HG02973 (cell line): ENCODE data around the gene SIRPA.

Source experiments
- ATAC-seq: cut with Tn5 transposase; IDR thresholded peaks from one replicate; pipeline ENCODE4 v1.9.1; 2021; ENCODE audit warnings: moderate library complexity; ENCODE audit not compliant: unreplicated experiment

SIRPA gene

DNA sequence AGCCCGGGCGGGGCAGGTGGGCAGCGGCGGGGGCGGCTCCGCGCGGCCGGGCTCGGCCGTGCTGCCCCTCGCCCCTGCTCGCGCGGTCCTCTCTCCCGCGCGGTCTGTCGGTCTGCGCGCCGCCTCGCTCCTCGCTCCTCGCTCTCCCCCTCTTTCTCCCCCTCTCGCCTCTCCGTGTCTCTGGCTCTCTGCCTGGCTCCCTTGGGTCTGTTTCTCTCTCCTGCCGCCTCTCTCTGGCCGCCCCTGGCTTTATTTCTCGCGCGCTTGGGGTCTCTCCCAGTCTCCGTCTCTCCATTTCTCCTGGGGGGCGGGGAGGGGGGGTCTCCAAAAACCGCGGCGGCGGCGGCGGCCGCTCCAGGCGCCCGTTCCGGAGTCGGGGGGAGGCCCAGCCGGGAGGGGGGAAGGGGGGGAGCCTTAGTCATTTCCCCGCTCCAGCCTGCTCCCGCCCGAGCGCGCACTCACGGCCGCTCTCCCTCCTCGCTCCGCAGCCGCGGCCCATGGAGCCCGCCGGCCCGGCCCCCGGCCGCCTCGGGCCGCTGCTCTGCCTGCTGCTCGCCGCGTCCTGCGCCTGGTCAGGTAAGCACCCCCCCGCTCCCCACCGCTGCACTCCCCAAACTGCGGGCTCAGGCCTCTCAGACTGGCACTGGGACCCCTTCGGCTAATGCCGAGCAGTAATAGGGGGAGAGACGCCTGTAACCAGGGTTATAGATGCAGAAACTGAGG lies at the start of gene SIRPA:
SIRPA (plus strand) TSS at position 457 of the 723 bp plus-strand sequence; CDS start at position 498, 41 bp downstream.
- no peak for ATAC-seq

DNA sequence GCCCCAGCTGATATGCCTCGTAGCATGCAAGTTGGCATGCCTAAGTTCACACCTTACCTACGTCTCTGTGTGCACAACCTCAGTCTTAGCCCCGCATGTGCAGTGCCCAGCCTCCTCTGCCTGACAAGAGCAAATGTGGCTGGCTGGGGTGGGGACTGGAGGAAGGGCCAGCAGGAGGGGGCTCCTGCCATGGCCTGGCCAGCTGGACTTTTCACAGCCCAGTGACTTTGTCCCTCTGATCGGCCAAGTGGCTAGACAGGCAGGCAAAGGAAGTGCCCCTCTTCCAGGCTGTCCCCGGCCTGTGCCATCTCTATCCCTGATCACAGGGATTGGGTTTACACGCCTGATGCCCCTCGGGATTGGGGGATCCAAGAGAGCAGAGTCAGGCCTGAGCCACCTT lies 49.5 kb upstream of the SIRPA start:
- no peak for ATAC-seq

DNA sequence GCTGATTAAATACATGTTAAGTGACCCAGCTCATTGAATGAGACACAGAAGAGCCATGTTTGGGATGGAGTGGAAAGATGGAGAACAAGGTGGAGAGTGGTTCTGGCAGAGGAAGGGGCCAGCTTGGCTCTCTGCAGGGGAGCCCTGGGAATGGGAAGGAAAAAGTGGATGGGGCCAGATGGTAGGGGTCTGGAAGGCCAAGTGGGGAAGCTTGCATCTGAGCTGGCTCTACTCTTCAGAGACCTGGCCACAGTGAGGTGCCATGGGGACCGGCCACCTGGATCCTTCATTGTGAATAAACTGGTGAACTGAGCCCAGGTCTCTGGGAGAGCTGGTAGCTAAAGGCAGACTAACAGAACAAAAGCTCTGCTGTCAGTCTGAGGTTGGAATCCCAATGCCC lies 48.9 kb upstream of the SIRPA start:
- no peak for ATAC-seq

DNA sequence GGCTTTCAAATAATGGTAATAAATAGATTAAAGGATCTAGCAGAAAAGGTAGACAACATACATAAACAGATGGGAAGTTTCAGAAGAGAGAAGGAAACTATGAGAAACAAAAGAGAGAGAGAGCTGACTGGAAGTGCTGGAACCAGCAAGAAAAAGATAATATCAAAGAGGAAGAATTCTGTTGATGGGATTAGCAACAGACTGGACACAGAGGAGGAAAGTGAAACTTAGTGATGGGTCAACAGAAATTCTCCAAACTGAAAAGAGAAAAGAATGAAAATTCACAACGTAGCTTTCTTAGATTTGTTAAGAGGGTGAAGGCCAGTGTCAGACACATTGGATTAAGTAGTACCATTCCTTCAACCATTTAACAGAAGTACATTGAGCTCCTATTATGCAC lies 48.3 kb upstream of the SIRPA start:
- no peak for ATAC-seq

DNA sequence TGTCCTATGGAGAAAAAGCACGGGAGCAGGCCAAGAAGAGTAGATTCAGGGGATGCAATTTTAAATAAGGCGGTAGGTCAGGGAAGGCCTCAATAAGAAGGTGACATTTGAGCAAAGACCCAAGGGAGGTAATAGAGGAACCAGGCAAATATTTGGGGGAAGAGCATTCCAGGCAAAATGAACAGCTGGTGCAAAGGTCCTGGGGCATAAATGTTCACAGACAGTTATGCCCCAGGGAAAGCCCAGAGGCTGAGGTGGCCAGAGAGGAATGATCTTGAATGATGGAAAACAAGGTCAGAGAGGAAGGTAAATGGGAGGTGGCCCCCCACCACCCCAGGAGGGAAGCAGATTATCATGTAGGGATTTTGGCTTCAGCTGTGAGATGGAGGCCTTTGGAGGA lies 47.4 kb upstream of the SIRPA start:
- no peak for ATAC-seq

DNA sequence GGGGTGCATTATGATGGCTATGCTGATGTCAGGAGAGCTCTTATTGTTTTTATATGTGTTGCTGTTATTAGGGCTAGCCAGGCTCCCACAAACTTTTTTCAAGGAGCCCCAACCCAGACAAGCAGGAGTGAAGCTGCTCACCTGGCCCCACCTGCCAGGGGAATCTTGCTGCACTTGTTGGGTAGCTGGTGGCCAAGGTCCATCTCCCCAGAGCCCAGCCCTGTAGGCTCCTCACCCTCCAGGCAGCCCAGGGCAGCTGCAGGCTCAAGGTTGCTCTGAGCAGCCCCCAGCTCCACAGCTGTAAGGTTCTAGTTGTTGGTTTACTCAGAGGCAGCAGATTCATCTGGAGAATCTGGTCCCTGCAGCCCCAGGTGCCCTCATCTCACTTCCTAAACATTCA lies 46.8 kb upstream of the SIRPA start:
- ATAC-seq, result no peak

DNA sequence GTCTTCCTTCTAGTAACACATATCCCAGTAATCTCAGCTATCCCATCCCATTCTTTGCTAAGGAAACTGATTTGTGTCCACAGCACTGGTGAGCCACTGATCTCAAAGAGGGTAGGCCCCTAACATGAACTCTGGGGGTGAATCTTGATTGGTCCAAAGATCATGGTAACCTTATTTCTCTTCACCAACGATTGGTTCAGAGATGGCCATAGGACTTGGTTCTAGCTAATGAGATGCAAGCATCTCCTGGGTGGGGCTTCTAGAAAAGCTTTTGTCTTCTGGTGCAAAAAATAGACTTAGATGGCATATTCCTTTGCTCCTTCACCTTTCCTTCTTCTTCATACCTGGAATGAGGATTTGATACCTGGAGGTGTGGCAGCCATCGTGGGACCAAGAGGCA lies 43.8 kb upstream of the SIRPA start:
- ATAC-seq, result no peak

DNA sequence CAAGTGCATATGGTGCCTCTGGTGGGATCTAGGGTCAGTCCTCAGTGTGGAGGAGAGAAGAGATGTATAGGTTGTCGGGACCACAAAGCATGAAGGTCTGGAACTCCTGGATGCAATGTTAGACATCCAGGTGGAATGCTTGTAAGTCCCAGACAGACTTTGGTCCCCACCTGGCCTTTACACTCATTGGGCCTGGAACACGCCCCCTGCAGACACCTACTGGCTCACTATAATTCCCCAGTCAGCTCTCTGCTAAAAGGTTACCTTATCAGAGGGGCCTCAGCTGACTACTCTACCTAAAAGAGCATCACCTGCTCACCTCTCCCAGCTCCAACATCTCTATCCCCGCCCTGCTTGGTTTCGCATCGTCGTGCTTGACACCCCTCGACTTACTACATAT lies 41.7 kb upstream of the SIRPA start:
- no peak for ATAC-seq

DNA sequence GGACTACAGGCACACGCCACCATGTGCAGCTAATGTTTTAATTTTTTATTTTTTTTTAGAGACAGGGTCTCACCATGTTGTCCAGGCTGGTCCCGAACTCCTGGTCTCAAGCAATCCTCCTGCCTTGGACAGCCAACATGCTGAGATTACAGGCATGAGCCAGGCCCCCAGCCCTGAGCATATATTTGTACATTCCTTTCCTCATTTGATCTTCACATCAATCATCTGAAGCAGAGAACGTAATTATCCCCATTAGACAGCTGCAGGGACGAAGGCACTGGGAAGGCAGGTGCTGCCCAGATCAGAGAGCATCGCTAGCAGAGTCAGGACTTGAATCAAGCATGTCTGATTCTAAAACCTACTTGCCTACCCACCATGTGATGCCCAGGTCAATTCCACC lies 41.0 kb upstream of the SIRPA start:
- ATAC-seq, result no peak

DNA sequence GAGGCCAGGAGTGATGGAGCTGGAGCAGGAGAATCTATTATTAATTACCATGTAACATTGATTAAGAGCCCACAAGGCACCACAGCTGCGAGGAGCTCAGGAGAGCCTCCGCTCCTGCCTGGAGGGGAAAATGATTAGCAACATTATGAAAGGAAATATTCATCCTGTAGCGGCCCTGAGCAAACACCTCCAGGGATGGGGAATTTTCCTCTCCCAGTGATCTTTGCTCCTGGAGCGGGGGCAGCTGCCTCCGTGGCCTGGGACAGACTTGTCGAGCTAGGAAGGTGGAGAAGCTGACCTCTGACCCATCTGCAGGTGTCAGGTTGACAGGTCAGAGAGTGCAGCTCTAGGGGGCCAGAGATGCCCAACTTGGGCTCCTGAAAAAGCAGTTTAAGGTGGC lies 40.1 kb upstream of the SIRPA start:
- ATAC-seq, result no peak

DNA sequence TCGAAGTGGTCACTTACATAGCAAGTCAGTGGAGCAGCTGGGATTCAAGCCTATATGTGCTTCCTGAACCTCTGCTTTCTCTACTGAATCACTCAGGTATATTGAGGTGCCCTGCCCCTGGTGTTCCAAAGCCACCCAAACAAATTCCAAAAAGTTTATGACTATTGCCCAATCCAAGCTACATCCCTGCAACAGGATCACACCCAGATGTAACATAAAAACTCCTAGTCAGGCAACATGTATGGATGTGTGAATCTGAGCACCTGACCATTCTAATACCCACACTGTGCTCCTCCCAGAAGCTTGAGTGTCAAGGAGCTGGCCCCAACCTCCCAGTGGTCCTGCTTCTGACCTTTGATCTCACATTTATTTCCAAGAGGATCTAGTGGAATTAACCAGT lies 39.5 kb upstream of the SIRPA start:
- ATAC-seq, result no peak

DNA sequence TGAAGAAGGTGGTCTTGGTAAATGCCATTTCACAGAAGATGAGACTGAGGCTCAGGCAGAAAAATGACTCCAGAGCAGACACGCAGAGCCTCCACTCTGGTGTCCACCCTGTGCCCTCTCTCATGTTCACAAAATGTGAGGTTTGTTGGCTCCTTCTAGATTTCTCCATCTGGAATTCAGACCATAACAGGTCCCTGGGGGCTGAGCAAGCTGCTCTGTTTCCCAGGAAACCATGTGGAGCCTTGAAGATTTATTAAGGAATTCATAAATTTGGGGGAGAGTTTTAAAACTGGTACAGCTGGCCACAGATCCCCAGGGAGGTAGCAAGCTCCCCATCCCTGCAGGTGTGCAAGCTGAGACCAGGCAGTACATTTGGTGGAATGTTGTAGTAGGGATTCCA lies 38.8 kb upstream of the SIRPA start:
- no peak for ATAC-seq

DNA sequence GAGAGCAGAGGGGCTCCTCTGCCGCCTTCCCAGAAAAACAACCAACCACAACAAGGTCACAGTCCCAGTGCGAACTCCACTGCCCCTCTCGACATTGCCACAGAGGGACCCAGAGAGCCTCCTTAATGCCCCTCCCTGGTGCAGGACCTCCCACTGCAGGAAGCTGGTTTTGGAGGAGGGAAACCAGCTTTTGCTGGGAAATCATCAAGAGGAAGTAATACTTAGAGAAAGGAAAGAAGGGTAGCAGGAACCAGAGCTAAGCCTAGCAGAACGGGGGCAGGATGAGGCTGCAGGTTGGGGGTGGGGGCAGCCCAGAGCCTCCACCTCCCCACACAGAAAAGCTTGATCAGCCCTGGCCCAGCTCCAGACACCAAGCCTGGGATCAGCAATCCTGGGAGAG lies 37.7 kb upstream of the SIRPA start:
- ATAC-seq, result no peak

DNA sequence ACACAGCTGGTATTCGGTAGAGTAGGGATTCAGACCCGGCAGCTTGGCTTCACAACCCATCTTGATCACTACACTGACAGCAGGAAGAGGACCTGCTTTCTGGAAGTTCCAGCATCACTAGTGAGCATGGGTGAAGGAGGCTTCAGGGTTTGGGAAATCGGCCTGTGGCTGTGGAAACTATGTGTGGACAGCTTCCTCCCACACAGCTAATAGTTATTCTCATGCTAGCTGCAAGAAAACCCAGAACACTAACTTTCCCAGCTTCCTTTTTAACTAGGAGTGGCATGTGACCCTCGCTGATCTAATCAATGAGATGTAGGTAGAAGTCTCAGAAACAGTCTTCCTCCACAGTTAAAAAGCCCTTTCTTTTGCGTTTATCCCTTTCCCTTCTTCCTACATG lies 36.3 kb upstream of the SIRPA start:
- ATAC-seq, result no peak

DNA sequence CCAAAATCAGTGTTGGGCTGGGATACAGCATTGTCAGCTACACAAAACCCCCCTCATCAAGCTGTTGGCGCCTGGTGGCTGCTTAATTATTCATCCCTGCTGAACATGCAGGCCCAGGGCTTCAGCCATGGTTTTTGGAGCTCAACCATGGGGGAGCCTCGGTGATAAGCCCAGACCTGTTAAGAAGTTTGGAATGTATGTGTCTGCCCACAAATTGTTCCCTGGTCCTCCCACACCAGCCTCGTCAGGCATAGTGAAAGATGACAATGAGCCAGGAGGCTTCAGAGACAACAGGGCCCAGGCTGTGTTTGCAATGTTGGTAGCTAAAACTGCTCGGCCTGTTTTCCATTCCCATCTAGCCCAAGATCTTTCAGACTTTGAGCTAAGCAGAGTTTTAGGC lies 34.8 kb upstream of the SIRPA start:
- ATAC-seq, result no peak

DNA sequence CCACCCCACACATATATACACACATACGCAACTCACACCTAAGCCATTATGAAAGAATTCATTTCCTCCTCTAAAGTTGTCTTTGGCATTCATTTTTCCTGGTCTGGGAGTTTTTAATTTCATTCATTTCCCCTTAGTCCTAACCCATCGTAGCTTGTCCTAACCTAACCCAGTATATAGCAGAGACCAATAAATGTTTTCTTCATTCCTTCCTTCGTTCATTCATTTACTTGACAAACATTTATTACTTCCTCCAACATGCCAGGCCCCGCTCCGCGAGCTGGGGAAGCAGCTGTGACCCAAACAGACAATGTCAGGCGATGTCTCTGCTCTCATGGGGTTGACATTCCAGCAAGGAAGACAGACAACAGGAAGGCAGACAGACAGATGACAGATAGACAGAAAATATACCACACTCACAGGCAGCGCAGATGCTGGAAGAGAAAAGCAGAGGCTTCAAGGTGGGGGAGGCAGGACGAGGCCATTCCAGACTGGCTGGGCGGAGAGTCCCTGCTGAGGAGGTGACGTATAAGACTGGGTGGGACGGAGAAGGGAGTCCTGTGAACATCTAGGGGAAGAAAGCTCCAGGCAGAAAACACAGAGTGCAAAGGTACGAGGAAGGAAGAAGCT lies 33.7 kb upstream of the SIRPA start:
- ATAC-seq, result no peak

DNA sequence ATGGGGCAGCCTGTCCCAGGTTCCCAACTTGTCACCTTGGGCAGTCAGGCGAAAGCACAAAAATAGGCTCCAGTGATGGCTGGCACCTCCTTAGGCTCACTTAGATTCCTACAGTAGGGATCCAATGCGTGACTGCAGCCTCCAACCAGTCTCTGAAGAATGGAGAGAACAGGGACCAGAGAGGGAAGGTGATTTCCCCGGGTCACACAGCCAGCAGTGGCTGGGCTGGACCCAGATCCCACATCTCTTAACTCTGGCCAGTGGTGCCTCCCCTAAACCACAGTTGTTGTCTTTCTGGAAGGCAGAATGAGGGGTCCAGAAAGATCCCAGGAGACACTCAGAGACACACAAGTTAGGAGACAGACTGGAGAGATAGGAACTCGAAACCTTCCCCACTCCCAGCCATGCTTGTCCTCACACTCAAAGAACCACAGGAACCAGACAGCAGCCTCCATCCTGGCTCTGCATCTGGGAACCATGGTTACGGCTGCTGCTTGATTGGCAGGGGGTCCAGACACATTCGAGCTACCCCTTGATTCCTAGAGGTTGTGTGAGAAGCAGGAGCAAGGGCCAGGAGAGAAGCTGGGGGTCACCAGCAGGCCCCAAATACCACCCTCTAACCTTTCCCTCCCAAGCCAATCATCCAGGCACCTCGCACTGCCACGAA lies 33.1 kb upstream of the SIRPA start:
- ATAC-seq, result no peak

DNA sequence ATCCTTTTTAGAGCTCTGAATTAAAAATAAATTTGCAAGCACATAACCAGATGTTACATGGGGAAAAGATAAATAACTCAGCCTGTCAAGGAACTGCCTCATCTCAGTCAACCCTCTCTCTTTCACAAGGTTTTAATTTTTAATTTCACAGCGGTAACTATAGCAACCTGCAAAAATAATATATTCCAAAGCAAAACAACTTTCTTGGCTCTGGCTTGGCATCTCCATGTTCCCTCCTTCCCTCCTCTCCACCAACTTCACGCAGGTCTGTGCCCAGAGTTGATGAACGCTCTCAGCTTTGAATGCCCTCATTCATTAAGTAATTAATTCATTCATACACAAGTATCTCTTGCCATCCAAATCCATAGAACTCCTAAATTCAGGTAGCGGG lies 32.5 kb upstream of the SIRPA start:
- no peak for ATAC-seq

DNA sequence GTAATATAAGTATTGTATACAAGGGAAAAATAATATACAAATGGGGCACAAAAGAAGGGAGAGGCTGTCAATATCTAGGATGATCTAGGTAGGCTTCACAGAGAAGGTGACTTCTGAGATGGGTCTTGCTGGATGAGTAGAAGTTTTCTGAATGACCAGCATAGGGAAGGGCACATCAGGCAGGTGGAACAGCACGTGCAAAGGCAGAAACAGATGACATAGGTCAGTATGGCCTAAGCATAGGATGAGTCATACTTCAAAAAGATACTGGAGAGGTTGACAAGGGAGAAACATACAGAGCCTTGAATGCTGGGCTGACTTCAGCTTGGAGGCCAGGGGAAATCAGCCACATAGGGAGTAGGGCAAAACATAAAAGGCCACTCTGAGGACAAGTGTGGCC lies 31.9 kb upstream of the SIRPA start:
- ATAC-seq, result no peak

DNA sequence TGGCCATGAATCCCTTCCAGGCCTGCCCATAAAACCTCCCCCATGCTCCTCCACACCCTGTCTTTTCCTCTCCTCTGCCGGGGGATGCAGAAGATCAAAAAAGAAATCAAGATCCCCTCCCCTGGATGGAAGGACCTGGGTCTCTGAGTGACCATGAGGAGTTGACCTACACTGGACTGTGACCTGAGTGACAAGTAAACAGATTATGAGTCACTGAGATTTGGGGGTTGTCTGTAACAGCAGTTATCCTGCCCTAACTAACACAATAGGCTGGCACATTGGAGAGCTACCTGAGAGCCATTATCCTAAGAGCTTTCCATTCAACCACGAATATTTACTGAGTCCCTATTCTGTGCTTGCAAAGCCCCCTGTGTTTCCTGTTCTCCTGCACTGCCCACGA lies 28.4 kb upstream of the SIRPA start:
- ATAC-seq, result no peak

DNA sequence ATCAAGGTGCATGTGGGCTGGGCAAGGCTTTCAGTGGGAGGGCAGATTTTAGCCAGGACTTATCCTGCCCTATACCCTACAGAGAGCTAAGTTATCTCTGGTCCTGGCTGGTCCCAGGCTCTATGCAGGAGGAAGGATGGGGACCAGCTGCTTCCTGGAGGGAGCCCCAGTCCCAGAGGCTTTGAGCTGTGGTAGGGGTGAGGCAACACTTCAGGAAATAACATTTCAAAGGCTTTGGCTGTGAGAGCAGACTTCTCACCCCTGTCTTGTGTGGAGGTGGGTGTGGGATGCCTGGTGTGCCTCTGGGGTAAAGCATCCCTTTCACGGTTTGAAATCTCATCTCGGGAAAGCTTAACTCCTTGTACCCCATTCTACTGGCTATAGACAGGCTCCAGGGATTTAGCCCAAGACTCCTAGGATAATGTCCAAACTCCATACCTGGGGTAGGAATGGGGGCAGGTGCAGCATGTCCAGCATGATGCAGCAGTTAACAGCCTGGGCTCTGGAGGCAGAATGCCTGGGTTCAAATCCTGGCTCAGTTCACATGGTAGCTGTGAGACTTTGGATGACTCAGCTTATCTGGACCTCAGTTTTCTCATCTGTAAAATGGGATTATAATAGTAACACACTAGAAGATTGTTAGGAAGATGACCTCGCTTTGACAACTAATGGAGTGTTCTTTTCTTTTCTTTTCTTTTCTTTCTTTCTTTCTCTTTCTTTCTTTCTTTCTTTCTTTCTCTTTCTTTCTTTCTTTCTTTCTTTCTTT lies 27.5 kb upstream of the SIRPA start:
- ATAC-seq, result no peak

DNA sequence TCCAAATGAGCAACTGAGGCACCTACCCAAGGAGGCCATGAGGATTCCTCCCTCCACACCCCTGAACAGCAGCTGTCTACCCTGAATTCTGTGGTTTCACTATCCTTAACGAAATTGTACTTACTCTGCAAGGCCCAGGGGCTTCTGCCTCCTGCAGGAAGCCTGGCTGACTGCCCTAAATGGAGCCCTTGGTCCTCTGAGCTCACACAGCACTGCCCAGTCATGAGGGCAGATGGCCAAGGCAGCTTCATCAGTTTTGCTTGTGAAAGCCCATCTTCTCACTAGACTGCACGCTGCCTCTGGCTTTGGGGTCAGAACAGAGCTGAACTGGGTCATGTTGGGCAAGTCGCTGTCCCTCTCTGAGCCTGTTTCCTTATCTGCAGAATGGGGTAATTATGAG lies 26.4 kb upstream of the SIRPA start:
- ATAC-seq, result no peak
